ENCODE data around the gene SIN3A. TPM values are rescaled to one million over a fixed set of nuclear protein-coding genes. Genes with fewer than 3 reads are reported as not detected.

SIN3A gene
- total and polyA plus RNA-seq, 9 of the 15 experiments (the other 6 are each of a cell fraction or from before 2014, with no cell fraction given): 11.1 to 70.3 (median 25.3) TPM

DNA sequence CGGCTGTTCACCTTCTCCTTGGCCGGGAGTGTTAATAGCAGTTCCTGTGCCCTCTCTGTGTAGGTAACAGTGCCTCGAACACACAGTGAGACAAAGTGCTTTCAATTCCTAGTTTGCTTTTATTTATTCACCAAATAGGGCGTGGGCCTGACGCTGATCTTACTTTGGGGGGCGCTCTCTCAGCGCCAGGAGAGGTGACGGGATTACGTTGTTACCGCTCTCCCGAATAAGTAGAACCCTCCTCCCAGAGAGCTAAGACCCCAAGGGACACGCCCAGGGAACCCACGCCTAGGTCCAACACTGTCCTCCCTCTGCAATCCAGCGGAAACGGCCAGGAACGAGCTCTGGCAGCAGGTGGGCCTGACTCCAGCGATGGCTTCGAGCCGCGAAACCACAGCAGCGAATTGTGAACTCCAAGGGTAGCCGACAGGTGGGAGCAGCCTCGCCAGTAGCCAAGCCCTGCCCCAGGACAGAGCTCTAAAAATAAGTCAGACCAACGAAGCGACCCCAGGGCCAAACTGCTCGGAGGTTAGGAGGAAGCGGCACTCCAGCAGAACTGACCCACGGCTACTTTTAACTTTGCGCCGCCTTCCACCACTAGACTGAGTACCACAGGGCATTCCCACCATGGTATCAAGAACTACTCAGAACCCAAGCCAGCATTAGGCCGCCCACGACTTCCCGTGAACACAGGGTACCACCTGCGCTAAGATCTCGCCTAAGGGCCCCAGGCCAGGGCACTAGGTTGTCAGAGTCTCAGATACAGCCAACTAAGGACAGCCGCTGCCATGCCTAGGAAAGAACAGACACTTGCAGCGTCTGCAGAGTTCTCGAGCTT, 1.6 kb upstream of the SIN3A start (continued):
- TF ChIP-seq NONO (IDR thresholded peaks at IDR 0.05; ENCODE audit: low read depth in 2 of 2, low read length in 1 of 2): 0 out of 4 replicates have a peak, but pooled peaks of 1 of the 2 experiments have one; percentile 3
- no peak for TF ChIP-seq MAFF (IDR thresholded peaks at IDR 0.05; ENCODE audit: low read length)
- peak; percentile 39; the same call in 1 of the 2 replicates for TF ChIP-seq XRCC5 (IDR thresholded peaks at IDR 0.05; ENCODE audit: low read depth, low read length)
- peak in 1 of 2 experiments; percentile 32; a peak in 1 of 4 replicates for TF ChIP-seq SIN3A (IDR thresholded peaks at IDR 0.05; ENCODE audit: borderline replicate concordance in 2 of 2, control insufficient read depth in 1 of 2, low read depth in 2 of 2, low read length in 2 of 2)
- TF ChIP-seq, protein P1, sequence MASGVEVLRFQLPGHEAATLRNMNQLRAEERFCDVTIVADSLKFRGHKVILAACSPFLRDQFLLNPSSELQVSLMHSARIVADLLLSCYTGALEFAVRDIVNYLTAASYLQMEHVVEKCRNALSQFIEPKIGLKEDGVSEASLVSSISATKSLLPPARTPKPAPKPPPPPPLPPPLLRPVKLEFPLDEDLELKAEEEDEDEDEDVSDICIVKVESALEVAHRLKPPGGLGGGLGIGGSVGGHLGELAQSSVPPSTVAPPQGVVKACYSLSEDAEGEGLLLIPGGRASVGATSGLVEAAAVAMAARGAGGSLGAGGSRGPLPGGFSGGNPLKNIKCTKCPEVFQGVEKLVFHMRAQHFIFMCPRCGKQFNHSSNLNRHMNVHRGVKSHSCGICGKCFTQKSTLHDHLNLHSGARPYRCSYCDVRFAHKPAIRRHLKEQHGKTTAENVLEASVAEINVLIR (CRISPR knock-in tag; IDR thresholded peaks at IDR 0.05): no peak
- TF ChIP-seq BCL6 (CRISPR knock-in tag; IDR thresholded peaks at IDR 0.05): no peak
- TF ChIP-seq, protein P2, sequence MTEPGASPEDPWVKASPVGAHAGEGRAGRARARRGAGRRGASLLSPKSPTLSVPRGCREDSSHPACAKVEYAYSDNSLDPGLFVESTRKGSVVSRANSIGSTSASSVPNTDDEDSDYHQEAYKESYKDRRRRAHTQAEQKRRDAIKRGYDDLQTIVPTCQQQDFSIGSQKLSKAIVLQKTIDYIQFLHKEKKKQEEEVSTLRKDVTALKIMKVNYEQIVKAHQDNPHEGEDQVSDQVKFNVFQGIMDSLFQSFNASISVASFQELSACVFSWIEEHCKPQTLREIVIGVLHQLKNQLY (CRISPR knock-in tag; conservative IDR thresholded peaks at IDR 0.05): no peak
- peak; percentile 49; the same call in 1 of the 2 replicates for TF ChIP-seq L3MBTL2 (IDR thresholded peaks at IDR 0.05)
- TF ChIP-seq ZSCAN32 (CRISPR knock-in tag; IDR thresholded peaks at IDR 0.05): 0 out of 2 replicates have a peak, but pooled peaks have one; percentile 9
- TF ChIP-seq RBM25 (IDR thresholded peaks at IDR 0.05; ENCODE audit: low read depth, low read length, severe bottlenecking): no peak
- peak; percentile 7; the same call in 1 of the 2 replicates for TF ChIP-seq EP400 (IDR thresholded peaks at IDR 0.05)
- TF ChIP-seq, protein P3, sequence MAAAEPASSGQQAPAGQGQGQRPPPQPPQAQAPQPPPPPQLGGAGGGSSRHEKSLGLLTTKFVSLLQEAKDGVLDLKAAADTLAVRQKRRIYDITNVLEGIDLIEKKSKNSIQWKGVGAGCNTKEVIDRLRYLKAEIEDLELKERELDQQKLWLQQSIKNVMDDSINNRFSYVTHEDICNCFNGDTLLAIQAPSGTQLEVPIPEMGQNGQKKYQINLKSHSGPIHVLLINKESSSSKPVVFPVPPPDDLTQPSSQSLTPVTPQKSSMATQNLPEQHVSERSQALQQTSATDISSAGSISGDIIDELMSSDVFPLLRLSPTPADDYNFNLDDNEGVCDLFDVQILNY (CRISPR knock-in tag; IDR thresholded peaks at IDR 0.05): 0 out of 2 replicates have a peak, but pooled peaks have one; percentile 17
- TF ChIP-seq POLR2A (conservative IDR thresholded peaks at IDR 0.05): no peak
- TF ChIP-seq, protein P4, sequence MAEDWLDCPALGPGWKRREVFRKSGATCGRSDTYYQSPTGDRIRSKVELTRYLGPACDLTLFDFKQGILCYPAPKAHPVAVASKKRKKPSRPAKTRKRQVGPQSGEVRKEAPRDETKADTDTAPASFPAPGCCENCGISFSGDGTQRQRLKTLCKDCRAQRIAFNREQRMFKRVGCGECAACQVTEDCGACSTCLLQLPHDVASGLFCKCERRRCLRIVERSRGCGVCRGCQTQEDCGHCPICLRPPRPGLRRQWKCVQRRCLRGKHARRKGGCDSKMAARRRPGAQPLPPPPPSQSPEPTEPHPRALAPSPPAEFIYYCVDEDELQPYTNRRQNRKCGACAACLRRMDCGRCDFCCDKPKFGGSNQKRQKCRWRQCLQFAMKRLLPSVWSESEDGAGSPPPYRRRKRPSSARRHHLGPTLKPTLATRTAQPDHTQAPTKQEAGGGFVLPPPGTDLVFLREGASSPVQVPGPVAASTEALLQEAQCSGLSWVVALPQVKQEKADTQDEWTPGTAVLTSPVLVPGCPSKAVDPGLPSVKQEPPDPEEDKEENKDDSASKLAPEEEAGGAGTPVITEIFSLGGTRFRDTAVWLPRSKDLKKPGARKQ (CRISPR knock-in tag; IDR thresholded peaks at IDR 0.05): no peak
- TF ChIP-seq, protein P5, sequence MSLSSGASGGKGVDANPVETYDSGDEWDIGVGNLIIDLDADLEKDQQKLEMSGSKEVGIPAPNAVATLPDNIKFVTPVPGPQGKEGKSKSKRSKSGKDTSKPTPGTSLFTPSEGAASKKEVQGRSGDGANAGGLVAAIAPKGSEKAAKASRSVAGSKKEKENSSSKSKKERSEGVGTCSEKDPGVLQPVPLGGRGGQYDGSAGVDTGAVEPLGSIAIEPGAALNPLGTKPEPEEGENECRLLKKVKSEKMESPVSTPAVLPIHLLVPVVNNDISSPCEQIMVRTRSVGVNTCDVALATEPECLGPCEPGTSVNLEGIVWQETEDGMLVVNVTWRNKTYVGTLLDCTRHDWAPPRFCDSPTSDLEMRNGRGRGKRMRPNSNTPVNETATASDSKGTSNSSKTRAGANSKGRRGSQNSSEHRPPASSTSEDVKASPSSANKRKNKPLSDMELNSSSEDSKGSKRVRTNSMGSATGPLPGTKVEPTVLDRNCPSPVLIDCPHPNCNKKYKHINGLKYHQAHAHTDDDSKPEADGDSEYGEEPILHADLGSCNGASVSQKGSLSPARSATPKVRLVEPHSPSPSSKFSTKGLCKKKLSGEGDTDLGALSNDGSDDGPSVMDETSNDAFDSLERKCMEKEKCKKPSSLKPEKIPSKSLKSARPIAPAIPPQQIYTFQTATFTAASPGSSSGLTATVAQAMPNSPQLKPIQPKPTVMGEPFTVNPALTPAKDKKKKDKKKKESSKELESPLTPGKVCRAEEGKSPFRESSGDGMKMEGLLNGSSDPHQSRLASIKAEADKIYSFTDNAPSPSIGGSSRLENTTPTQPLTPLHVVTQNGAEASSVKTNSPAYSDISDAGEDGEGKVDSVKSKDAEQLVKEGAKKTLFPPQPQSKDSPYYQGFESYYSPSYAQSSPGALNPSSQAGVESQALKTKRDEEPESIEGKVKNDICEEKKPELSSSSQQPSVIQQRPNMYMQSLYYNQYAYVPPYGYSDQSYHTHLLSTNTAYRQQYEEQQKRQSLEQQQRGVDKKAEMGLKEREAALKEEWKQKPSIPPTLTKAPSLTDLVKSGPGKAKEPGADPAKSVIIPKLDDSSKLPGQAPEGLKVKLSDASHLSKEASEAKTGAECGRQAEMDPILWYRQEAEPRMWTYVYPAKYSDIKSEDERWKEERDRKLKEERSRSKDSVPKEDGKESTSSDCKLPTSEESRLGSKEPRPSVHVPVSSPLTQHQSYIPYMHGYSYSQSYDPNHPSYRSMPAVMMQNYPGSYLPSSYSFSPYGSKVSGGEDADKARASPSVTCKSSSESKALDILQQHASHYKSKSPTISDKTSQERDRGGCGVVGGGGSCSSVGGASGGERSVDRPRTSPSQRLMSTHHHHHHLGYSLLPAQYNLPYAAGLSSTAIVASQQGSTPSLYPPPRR (CRISPR knock-in tag; IDR thresholded peaks at IDR 0.05; ENCODE audit: borderline replicate concordance): no peak
- no peak for TF ChIP-seq ARHGAP35 (IDR thresholded peaks at IDR 0.05; ENCODE audit: partially characterized antibody)
- peak; percentile 64; the same call in 1 of the 2 replicates for TF ChIP-seq ZBTB7A (IDR thresholded peaks at IDR 0.05; ENCODE audit: borderline replicate concordance, control insufficient read depth, low read depth, low read length)

All from K562 (cell line).